ENCODE measurements around the gene POLR3G.

The POLR3G gene

GRCh38 chr5:90474235-90475107 is at the start of gene POLR3G, which contains the start of gene MBLAC2:
TSS of gene POLR3G (plus strand) at chr5:90474864. CDS start at chr5:90485568, 10,704 bp downstream.
TSS of gene MBLAC2 (minus strand) at chr5:90474771. CDS start at chr5:90474292, 479 bp downstream.
- DNase-seq: peak; percentile 95

GRCh38 chr5:90434116-90434714 is 40.4 kb upstream of the POLR3G start:
- peak; percentile 32 for DNase-seq

- DNase-seq: no peak
These were observed 37.0 kb upstream of the POLR3G start for GRCh38 chr5:90437663-90438062.

GRCh38 chr5:90438100-90438499 is 36.6 kb upstream of the POLR3G start:
- DNase-seq: no peak

GRCh38 chr5:90440644-90441043 is 34.0 kb upstream of the POLR3G start:
- no peak for DNase-seq

- no peak for DNase-seq
These were observed 27.7 kb upstream of the POLR3G start for GRCh38 chr5:90446961-90447360.

GRCh38 chr5:90461288-90461687 is 13.4 kb upstream of the POLR3G start:
- no peak for DNase-seq

GRCh38 chr5:90472783-90473395 is 1.8 kb upstream of the POLR3G start:
- no peak for DNase-seq

GRCh38 chr5:90473396-90474234 is 1.0 kb upstream of the POLR3G start:
- DNase-seq: peak; percentile 2

- DNase-seq: no peak
These were observed 844 bp downstream of the POLR3G start for GRCh38 chr5:90475436-90475980.

GRCh38 chr5:90476391-90476790 is 1.7 kb downstream of the POLR3G start:
- no peak for DNase-seq

- no peak for DNase-seq
These were observed 2.4 kb downstream of the POLR3G start for GRCh38 chr5:90477073-90477472.

GRCh38 chr5:90477621-90478215 is 3.1 kb downstream of the POLR3G start:
- no peak for DNase-seq

GRCh38 chr5:90479611-90480385 is 5.1 kb downstream of the POLR3G start:
- DNase-seq: no peak

- DNase-seq: no peak
These were observed 6.0 kb downstream of the POLR3G start for GRCh38 chr5:90480699-90481098.

- no peak for DNase-seq
These were observed 8.5 kb downstream of the POLR3G start for GRCh38 chr5:90483206-90483605.

GRCh38 chr5:90484540-90484939 is 9.9 kb downstream of the POLR3G start:
- DNase-seq: no peak

GRCh38 chr5:90488791-90489190 is 14.1 kb downstream of the POLR3G start:
- no peak for DNase-seq

- DNase-seq: no peak
These were observed 19.4 kb downstream of the POLR3G start for GRCh38 chr5:90494043-90494442.

- DNase-seq: no peak
These were observed 20.5 kb downstream of the POLR3G start for GRCh38 chr5:90495146-90495545.

GRCh38 chr5:90503596-90503995 is 28.9 kb downstream of the POLR3G start:
- DNase-seq: no peak
